ENCODE data around the gene DIPK1A. TPM values are rescaled to one million over a fixed set of nuclear protein-coding genes. Genes with fewer than 3 reads are reported as not detected.
"Not testable (repeated sequence)": the region's sequence is repeated elsewhere in the genome, so short reads cannot be mapped to it uniquely, and the experiment has no call there.

Gene DIPK1A
- total and polyA plus RNA-seq, 4 experiments from 2014 or later, result 14.5 to 29.1 (median 19.9) TPM

- Histone ChIP-seq H3K36me3 (ENCODE audit: insufficient read depth, low read length) (no peaks in the 10 kb centered on the region), H3K4me3 (ENCODE audit: low read length in 2 of 2) (no peak overlapping the region), H3K27ac (ENCODE audit: low read depth, low read length) (no peak overlapping the region), H3K27me3 (ENCODE audit: insufficient read depth, low read length) (no peaks in the 10 kb centered on the region), H3K4me1 (ENCODE audit: insufficient read depth, low read length) (peaks cover 15% of the 10 kb centered on the region), H3K9me3 (ENCODE audit: control insufficient read depth in 1 of 2, low read length in 2 of 2) (peaks cover 0 to 3% of the 10 kb centered on the region in 2 donors)
- H3K27ac Mint-ChIP-seq, result peak overlapping the region in 1 of 7 donors; percentile 26
- peaks cover 15 to 25% (median 20%) of the 10 kb centered on the region in 4 donors for H3K4me1 Mint-ChIP-seq
- H3K9me3 Mint-ChIP-seq, result peaks cover 0 to 30% (median 16%) of the 10 kb centered on the region in 8 donors
- intact Hi-C loops (cut with micrococcal nuclease), result no loop called here
- no peak overlapping the region for H3K4me3 Mint-ChIP-seq
- ChIA-PET POLR2A (ENCODE audit: partially characterized antibody) (interaction anchor here (1.1 to 1.7 kb wide), 2 partner anchors 18 to 59 kb away, joined by 3 to 5 read pairs; partner anchors contain the start of gene DIPK1A), CTCF (ENCODE audit: partially characterized antibody) (interaction anchor here (1.9 to 2.1 kb wide), 2 partner anchors 12 to 24 kb away, joined by 5 to 6 read pairs; no protein-coding TSS in a partner anchor)
- H3K36me3 Mint-ChIP-seq, result peaks cover 37 to 47% of the 10 kb centered on the region in 2 donors
- H3K27me3 Mint-ChIP-seq, result no peaks in the 10 kb centered on the region
- no peak for DNase-seq
These were observed 60.1 kb downstream of the DIPK1A start for GRCh38 chr1:92901126-92901525.

- no peak for DNase-seq
- H3K4me1 ChIP-seq (ENCODE audit: insufficient read depth, low read length), result peaks cover 15% of the 10 kb centered on the region
- H3K27me3 ChIP-seq (ENCODE audit: insufficient read depth, low read length), result no peaks in the 10 kb centered on the region
- peaks cover 14 to 24% (median 20%) of the 10 kb centered on the region in 4 donors for H3K4me1 Mint-ChIP-seq
- peaks cover 36 to 43% of the 10 kb centered on the region in 2 donors for H3K36me3 Mint-ChIP-seq
- no peak overlapping the region for H3K27ac ChIP-seq (ENCODE audit: low read depth, low read length)
- peak overlapping the region in 1 of 8 donors; percentile 6 for H3K4me3 Mint-ChIP-seq
- peak overlapping the region in 2 of 7 donors; percentile 45 to 54 for H3K27ac Mint-ChIP-seq
- intact Hi-C loops (cut with micrococcal nuclease), result no loop called here
- POLR2A ChIA-PET (ENCODE audit: partially characterized antibody), result interaction anchor here (1.1 kb wide), 1 partner anchor 18 kb away, joined by 3 read pairs; no protein-coding TSS in a partner anchor
- H3K9me3 Mint-ChIP-seq, result peaks cover 0 to 30% (median 16%) of the 10 kb centered on the region in 8 donors
- no peaks in the 10 kb centered on the region for H3K27me3 Mint-ChIP-seq
- peaks cover 0 to 3% of the 10 kb centered on the region in 2 donors for H3K9me3 ChIP-seq (ENCODE audit: control insufficient read depth in 1 of 2, low read length in 2 of 2)
- no peaks in the 10 kb centered on the region for H3K36me3 ChIP-seq (ENCODE audit: insufficient read depth, low read length)
- no peak overlapping the region for H3K4me3 ChIP-seq (ENCODE audit: low read length in 2 of 2)
- CTCF ChIA-PET (ENCODE audit: partially characterized antibody), result interaction anchor here (1.9 to 2.1 kb wide), 2 partner anchors 13 to 24 kb away, joined by 5 to 6 read pairs; no protein-coding TSS in a partner anchor
These were observed 60.7 kb downstream of the DIPK1A start for GRCh38 chr1:92900539-92900938.

- ChIA-PET CTCF (ENCODE audit: partially characterized antibody) (no interaction called here), POLR2A (ENCODE audit: partially characterized antibody) (no interaction called here)
- Mint-ChIP-seq H3K4me3 (no peak overlapping the region), H3K36me3 (peaks cover 33 to 43% of the 10 kb centered on the region in 2 donors), H3K27ac (no peak overlapping the region), H3K27me3 (no peaks in the 10 kb centered on the region), H3K4me1 (peaks cover 10 to 20% (median 15%) of the 10 kb centered on the region in 4 donors), H3K9me3 (peaks cover 0 to 30% (median 16%) of the 10 kb centered on the region in 8 donors)
- Histone ChIP-seq H3K36me3 (ENCODE audit: insufficient read depth, low read length) (no peaks in the 10 kb centered on the region), H3K27me3 (ENCODE audit: insufficient read depth, low read length) (no peaks in the 10 kb centered on the region), H3K4me3 (ENCODE audit: low read length in 2 of 2) (no peak overlapping the region), H3K4me1 (ENCODE audit: insufficient read depth, low read length) (peaks cover 15% of the 10 kb centered on the region), H3K9me3 (ENCODE audit: control insufficient read depth in 1 of 2, low read length in 2 of 2) (peaks cover 0 to 3% of the 10 kb centered on the region in 2 donors), H3K27ac (ENCODE audit: low read depth, low read length) (no peak overlapping the region)
- intact Hi-C loops (cut with micrococcal nuclease), result no loop called here
- no peak for DNase-seq
These were observed 61.5 kb downstream of the DIPK1A start for GRCh38 chr1:92899780-92900179.

GRCh38 chr1:92898053-92898452, 63.2 kb downstream of the DIPK1A start:
- H3K27ac Mint-ChIP-seq, result peak overlapping the region in 1 of 7 donors; percentile 72
- H3K4me1 ChIP-seq (ENCODE audit: insufficient read depth, low read length); H3K27ac ChIP-seq (ENCODE audit: low read depth, low read length); H3K9me3 ChIP-seq (ENCODE audit: control insufficient read depth in 1 of 2, low read length in 2 of 2); H3K27me3 Mint-ChIP-seq; H3K27me3 ChIP-seq (ENCODE audit: insufficient read depth, low read length); H3K36me3 ChIP-seq (ENCODE audit: insufficient read depth, low read length); POLR2A ChIA-PET (ENCODE audit: partially characterized antibody); H3K4me3 ChIP-seq (ENCODE audit: low read length in 2 of 2); CTCF ChIA-PET (ENCODE audit: partially characterized antibody); intact Hi-C loops (cut with micrococcal nuclease); DNase-seq; H3K4me3 Mint-ChIP-seq: not testable (repeated sequence)
- peaks cover 33 to 45% of the 10 kb centered on the region in 2 donors for H3K36me3 Mint-ChIP-seq
- H3K9me3 Mint-ChIP-seq, result peaks cover 0 to 39% (median 23%) of the 10 kb centered on the region in 8 donors
- H3K4me1 Mint-ChIP-seq, result peaks cover 0 to 22% (median 5%) of the 10 kb centered on the region in 4 donors

GRCh38 chr1:92887465-92887864, 73.8 kb downstream of the DIPK1A start:
- Mint-ChIP-seq H3K36me3 (peaks cover 4 to 5% of the 10 kb centered on the region in 2 donors), H3K9me3 (peaks cover 0 to 11% (median 0%) of the 10 kb centered on the region in 8 donors), H3K27ac (peak overlapping the region in 5 of 7 donors; percentile 15 to 49 (median 32)), H3K4me1 (peaks cover 20 to 38% (median 29%) of the 10 kb centered on the region in 4 donors), H3K4me3 (no peak overlapping the region), H3K27me3 (no peaks in the 10 kb centered on the region)
- intact Hi-C loops (cut with micrococcal nuclease), result no loop called here
- Histone ChIP-seq H3K4me3 (ENCODE audit: low read length in 2 of 2) (no peak overlapping the region), H3K4me1 (ENCODE audit: insufficient read depth, low read length) (peaks cover 29% of the 10 kb centered on the region), H3K27ac (ENCODE audit: low read depth, low read length) (no peak overlapping the region), H3K36me3 (ENCODE audit: insufficient read depth, low read length) (no peaks in the 10 kb centered on the region), H3K27me3 (ENCODE audit: insufficient read depth, low read length) (no peaks in the 10 kb centered on the region), H3K9me3 (ENCODE audit: control insufficient read depth in 1 of 2, low read length in 2 of 2) (no peaks in the 10 kb centered on the region)
- ChIA-PET POLR2A (ENCODE audit: partially characterized antibody) (interaction anchor here (0.9 kb wide), 1 partner anchor 74 kb away, joined by 3 read pairs; the partner anchor contains the start of gene DIPK1A), CTCF (ENCODE audit: partially characterized antibody) (interaction anchor here (0.8 to 1.7 kb wide), 3 partner anchors 29 to 107 kb away, joined by 3 to 5 read pairs (median 3); no protein-coding TSS in a partner anchor)
- no peak for DNase-seq

GRCh38 chr1:92886886-92887419, 74.3 kb downstream of the DIPK1A start:
- ChIA-PET CTCF (ENCODE audit: partially characterized antibody) (interaction anchor here (0.8 to 6.2 kb wide), 2 partner anchors 38 to 107 kb away, joined by 3 to 33 read pairs; no protein-coding TSS in a partner anchor), POLR2A (ENCODE audit: partially characterized antibody) (no interaction called here)
- intact Hi-C loops (cut with micrococcal nuclease), result no loop called here
- H3K4me1 ChIP-seq (ENCODE audit: insufficient read depth, low read length), result peaks cover 34% of the 10 kb centered on the region
- Mint-ChIP-seq H3K4me3 (no peak overlapping the region), H3K36me3 (peaks cover 4 to 5% of the 10 kb centered on the region in 2 donors), H3K4me1 (peaks cover 24 to 38% (median 30%) of the 10 kb centered on the region in 4 donors), H3K27me3 (no peaks in the 10 kb centered on the region), H3K9me3 (peaks cover 0 to 8% (median 0%) of the 10 kb centered on the region in 8 donors), H3K27ac (peak overlapping the region in 5 of 7 donors; percentile 18 to 79 (median 32))
- H3K9me3 ChIP-seq (ENCODE audit: control insufficient read depth in 1 of 2, low read length in 2 of 2), result no peaks in the 10 kb centered on the region
- DNase-seq, result no peak
- H3K4me3 ChIP-seq (ENCODE audit: low read length in 2 of 2), result no peak overlapping the region
- no peaks in the 10 kb centered on the region for H3K36me3 ChIP-seq (ENCODE audit: insufficient read depth, low read length)
- H3K27ac ChIP-seq (ENCODE audit: low read depth, low read length), result no peak overlapping the region
- H3K27me3 ChIP-seq (ENCODE audit: insufficient read depth, low read length), result no peaks in the 10 kb centered on the region

- Mint-ChIP-seq H3K36me3 (no peaks in the 10 kb centered on the region), H3K27me3 (no peaks in the 10 kb centered on the region), H3K9me3 (peaks cover 0 to 2% (median 0%) of the 10 kb centered on the region in 8 donors), H3K4me3 (no peak overlapping the region), H3K27ac (peak overlapping the region; percentile 35 to 94 (median 75)), H3K4me1 (peaks cover 31 to 43% (median 34%) of the 10 kb centered on the region in 4 donors)
- ChIA-PET CTCF (ENCODE audit: partially characterized antibody) (interaction anchor here (1.1 to 6.2 kb wide), 9 partner anchors 17 to 135 kb away, joined by 3 to 33 read pairs (median 4); no protein-coding TSS in a partner anchor), POLR2A (ENCODE audit: partially characterized antibody) (interaction anchor here (1.0 to 3.3 kb wide), 3 partner anchors 18 to 75 kb away, joined by 3 to 47 read pairs (median 7); partner anchors contain the start of gene DIPK1A)
- Histone ChIP-seq H3K36me3 (ENCODE audit: insufficient read depth, low read length) (no peaks in the 10 kb centered on the region), H3K4me1 (ENCODE audit: insufficient read depth, low read length) (peaks cover 42% of the 10 kb centered on the region), H3K27ac (ENCODE audit: low read depth, low read length) (no peak overlapping the region), H3K27me3 (ENCODE audit: insufficient read depth, low read length) (no peaks in the 10 kb centered on the region), H3K4me3 (ENCODE audit: low read length in 2 of 2) (no peak overlapping the region), H3K9me3 (ENCODE audit: control insufficient read depth in 1 of 2, low read length in 2 of 2) (no peaks in the 10 kb centered on the region)
- intact Hi-C loops (cut with micrococcal nuclease), result no loop called here
- no peak for DNase-seq
These were observed 77.1 kb downstream of the DIPK1A start for GRCh38 chr1:92884195-92884594.
